SW 1271 (cell line): Measurements from ENCODE around the gene NRG3.
"Not testable (repeated sequence)": the region's sequence is repeated elsewhere in the genome, so short reads cannot be mapped to it uniquely, and the experiment has no call there.

Experiments used
- DNase-seq, 2 experiments: peaks; one replicate each; lab custom pipeline; 2025; lab: John Stamatoyannopoulos, UW

NRG3 gene

DNA sequence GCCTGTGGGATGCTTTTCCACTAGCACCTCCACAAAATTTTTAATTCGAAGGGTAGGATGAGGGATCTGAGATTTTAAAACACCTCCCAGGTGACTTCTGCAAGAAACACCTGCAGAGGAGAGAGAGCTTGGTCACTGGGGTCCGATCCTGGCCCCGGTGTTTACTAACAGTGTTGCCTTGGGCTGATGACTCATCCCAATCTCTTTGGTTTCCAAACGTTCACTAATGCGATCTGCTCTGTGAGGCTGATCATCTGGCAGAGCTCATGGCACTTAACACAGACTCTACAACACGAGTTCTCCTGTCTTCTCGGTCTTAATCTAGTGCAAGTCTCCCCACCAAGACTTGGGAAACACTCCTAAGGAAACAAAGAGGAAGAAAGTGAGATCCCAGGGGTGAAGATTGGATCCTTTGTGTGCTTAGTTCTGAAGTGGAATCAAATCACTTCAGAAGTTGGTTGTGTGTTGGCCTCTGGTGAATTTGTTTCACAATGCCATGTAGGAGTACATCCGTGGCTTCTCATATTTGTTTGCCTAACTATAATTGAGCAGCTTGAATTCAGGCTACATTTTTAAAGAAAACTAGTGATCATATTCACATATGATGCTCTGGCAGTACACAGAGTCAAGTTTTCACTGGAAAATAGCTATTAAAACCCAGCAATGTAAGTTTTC lies 407.9 kb downstream of the NRG3 start:
- DNase-seq = no peak

GRCh38 chr10:82284180-82284579 lies 409.2 kb downstream of the NRG3 start:
- DNase-seq = no peak

DNA sequence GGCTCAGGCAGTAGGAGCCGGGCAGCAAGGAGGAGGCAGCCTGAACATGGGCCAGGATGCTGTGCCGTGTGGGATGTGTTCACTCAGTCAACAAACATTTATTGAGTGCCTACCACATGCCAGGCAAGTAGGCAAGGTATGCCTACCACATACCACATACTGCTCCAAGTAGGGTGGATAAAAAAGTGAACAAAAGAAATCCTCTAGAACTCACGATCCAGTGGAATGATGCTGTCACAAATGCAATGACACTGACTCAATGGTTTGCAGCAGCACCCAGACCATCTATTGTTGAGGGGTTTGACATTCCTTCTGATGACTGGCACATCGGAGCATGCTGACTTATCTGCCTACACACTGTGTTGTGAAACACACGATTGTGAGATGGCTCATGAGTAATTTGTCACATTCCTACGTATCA lies 413.5 kb downstream of the NRG3 start:
- DNase-seq = peak in 1 of 2 experiments; percentile 6

DNA sequence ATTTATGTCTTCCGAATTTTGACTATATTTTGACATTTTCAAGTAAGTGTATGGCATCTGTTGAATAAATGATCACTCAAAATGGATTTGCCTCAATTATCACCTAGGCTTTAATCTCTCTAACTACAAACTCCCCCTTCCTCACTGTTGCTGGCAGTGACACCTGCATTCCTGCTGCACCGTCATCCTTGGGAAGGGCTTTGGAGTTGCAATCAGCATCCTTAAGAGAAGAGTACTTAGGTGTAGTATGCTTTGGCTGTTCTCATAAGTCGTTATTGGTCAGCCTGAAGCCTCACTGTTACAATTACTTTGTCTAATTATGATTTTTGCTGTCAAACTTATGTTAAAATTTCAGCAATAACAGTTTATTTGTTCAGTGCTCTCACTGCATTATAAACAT lies 415.0 kb downstream of the NRG3 start:
- no peak for DNase-seq

GRCh38 chr10:82294874-82295378 lies 419.9 kb downstream of the NRG3 start:
- no peak for DNase-seq

- no peak for DNase-seq
Measured at GRCh38 chr10:82308641-82309040, 433.6 kb downstream of the NRG3 start.

DNA sequence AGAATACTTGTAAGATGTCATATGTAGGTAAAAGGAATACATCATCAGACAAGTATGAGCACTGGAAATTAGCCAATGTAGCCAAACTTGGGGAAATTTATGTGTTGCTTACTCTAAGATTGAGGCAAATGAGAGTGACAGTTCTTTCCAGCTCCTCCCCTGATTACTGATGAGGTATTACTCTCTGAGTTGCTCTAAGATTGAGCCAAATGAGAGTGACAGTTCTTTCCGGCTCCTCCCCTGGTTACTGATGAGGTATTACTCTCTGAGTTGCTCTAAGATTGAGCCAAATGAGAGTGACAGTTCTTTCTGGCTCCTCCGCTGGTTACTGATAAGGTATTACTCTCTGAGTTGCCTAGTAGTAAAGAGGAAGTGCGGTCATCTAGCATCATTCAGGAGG lies 435.8 kb downstream of the NRG3 start:
- DNase-seq = no peak

DNA sequence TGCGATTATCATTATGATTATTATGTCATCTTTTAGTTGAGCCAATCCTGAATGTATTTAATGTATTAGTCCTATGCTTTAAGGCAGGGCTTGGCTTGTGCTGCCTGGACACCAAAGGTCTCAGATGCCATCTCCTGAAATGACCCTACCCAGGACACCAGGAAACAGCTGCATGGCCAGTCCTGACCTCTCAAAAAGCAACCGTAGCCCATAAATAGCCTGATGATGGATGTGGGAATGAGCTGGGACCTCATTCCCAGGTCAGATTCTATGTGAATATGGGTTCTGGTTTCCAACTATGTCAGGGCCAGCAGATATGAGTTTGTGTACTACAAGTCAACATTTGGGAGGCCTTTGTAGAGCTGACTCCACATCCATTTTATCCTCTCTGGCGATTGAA lies 438.4 kb downstream of the NRG3 start:
- DNase-seq = no peak

- DNase-seq = no peak
Measured at GRCh38 chr10:82318534-82318933, 443.5 kb downstream of the NRG3 start.

GRCh38 chr10:82319074-82319473 lies 444.1 kb downstream of the NRG3 start:
- no peak for DNase-seq

- DNase-seq = no peak
Measured at GRCh38 chr10:82319562-82319961, 444.6 kb downstream of the NRG3 start.

- no peak for DNase-seq
Measured at GRCh38 chr10:82321724-82322123, 446.7 kb downstream of the NRG3 start.

DNA sequence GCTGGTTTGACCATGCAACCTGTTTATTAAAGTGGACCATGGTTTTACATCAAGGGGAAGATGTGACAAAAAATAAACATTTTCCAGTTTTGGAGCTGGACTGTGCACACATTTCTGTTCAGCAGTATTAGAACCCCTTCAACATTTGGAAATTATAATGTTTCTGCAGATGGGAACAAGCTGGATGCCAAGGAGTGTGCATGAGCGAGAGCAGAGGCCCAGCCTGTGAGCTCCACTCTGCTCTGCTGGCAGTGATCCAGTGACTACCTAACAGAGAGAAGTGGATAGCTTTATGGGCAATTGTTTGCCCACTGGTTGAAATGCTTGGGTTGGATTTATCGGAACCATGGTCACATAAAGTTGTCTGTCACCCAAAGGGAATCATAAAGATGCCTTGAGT lies 456.7 kb downstream of the NRG3 start:
- DNase-seq = no peak

- no peak for DNase-seq
Measured at GRCh38 chr10:82335831-82336230, 460.8 kb downstream of the NRG3 start.

DNA sequence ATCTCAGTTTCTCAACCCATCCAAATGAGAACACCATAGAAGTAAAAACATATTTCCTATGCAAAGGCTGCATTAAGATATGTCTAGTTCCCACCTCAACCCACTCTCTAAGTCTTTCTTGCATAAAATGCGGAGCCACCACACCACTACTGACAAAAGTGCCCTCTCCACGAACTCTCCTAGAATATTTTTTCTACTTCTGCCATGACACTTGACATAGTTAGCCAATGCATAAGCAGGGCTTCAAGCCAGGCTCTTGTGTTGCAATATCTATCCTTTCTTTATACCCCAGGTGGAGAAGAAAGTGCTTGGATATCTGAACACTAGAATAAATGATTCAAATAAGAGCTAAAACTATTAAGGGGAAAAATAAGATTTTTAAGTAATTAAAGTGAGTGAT lies 465.2 kb downstream of the NRG3 start:
- no peak for DNase-seq

DNA sequence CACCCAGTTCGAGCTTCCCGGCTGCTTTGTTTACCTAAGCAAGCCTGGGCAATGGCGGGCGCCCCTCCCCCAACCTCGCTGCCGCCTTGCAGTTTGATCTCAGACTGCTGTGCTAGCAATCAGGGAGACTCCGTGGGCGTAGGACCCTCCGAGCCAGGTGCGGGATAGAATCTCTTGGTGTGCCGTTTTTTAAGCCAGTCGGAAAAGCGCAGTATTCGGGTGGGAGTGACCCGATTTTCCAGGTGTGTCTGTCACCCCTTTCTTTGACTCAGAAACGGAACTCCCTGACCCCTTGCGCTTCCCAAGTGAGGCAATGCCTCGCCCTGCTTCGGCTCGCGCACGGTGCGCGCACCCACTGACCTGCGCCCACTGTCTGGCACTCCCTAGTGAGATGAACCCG lies 474.6 kb downstream of the NRG3 start:
- not testable (repeated sequence) for DNase-seq

GRCh38 chr10:82353381-82353780 lies 478.4 kb downstream of the NRG3 start:
- DNase-seq = no peak

- no peak for DNase-seq
Measured at GRCh38 chr10:82358486-82359099, 483.6 kb downstream of the NRG3 start.

DNA sequence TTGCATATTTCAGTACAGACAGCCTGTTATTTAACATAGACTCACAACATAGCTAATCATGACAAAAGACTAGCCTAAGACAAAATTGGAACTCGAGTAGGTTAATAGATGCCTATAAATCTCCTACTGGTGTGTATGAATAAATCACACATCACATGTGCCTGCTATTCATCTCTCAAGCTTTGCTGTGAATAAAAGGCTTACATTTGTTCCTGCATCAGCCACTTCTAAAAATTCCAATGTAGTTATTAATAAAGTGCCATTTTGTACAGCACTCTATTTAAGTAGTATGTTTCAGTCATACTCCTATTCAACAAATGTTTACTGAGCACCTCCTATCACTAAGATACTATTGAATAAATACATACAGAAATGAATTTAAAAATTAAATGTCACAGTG lies 486.3 kb downstream of the NRG3 start:
- DNase-seq = no peak

GRCh38 chr10:82377608-82378007 lies 502.6 kb downstream of the NRG3 start:
- no peak for DNase-seq

- no peak for DNase-seq
Measured at GRCh38 chr10:82378146-82378545, 503.2 kb downstream of the NRG3 start.

GRCh38 chr10:82383350-82383749 lies 508.4 kb downstream of the NRG3 start:
- DNase-seq = no peak

- no peak for DNase-seq
Measured at GRCh38 chr10:82390866-82391658, 516.1 kb downstream of the NRG3 start.
